HepG2 (cell line): ENCODE measurements around the gene AUP1. TPM values are rescaled to one million over a fixed set of nuclear protein-coding genes. Genes with fewer than 3 reads are reported as not detected.
A peak's percentile ranks its signal among the peaks of the same experiment; 100 is the strongest.

ENCODE experiments used
- ARID5B ChIP-seq: IDR thresholded peaks from 2 replicates; pipeline ENCODE4 v1.4.0; 2020; ENCODE audit warnings: mild to moderate bottlenecking, missing genetic modification reagents
- ATF1 ChIP-seq: IDR thresholded peaks from 2 replicates; pipeline ENCODE4 v1.6.1; 2016; ENCODE audit warnings: mild to moderate bottlenecking, control low read depth
- CENPX ChIP-seq: sonication (generic); formaldehyde crosslinking; IDR thresholded peaks from 2 replicates; pipeline ENCODE4 v1.9.0; 2021; ENCODE audit warnings: mild to moderate bottlenecking, missing genetic modification reagents, moderate library complexity
- EED ChIP-seq: sonication (generic); formaldehyde crosslinking; IDR thresholded peaks from 2 replicates; pipeline ENCODE4 v1.5.0; 2020; ENCODE audit warnings: mild to moderate bottlenecking, missing genetic modification reagents
- GTF2F1 ChIP-seq: fragments of 150-350 bp; IDR thresholded peaks from 2 replicates; pipeline ENCODE4 v1.6.1; 2014; ENCODE audit warnings: low read length
- IKZF5 ChIP-seq: IDR thresholded peaks from 2 replicates; pipeline ENCODE4 v1.6.1; 2018; ENCODE audit warnings: missing genetic modification reagents, mild to moderate bottlenecking, missing compliant biosample characterization
- KLF15 ChIP-seq: sonication (generic); formaldehyde crosslinking; IDR thresholded peaks from 2 replicates; pipeline ENCODE4 v1.8.1; 2023; ENCODE audit warnings: borderline replicate concordance, mild to moderate bottlenecking, inconsistent platforms, missing genetic modification reagents, mixed read lengths
- MXD1 ChIP-seq: sonication (generic); formaldehyde crosslinking; IDR thresholded peaks from 2 replicates; pipeline ENCODE4 v1.4.0; 2020; ENCODE audit warnings: mild to moderate bottlenecking, missing genetic modification reagents
- NFE2 ChIP-seq: sonication (generic); formaldehyde crosslinking; IDR thresholded peaks from 2 replicates; pipeline ENCODE4 v1.4.0; 2020; ENCODE audit warnings: missing genetic modification reagents
- NR1H2 ChIP-seq: sonication (generic); formaldehyde crosslinking; IDR thresholded peaks from 2 replicates; pipeline ENCODE4 v1.8.1; 2022; ENCODE audit warnings: low read depth, missing genetic modification reagents, borderline replicate concordance
- NR2F6 ChIP-seq, 2 experiments: IDR thresholded peaks; 2 replicates each; pipeline ENCODE4 v1.6.1; 2016; ENCODE audit warnings: antibody characterized with exemption in 1 of 2, mild to moderate bottlenecking in 1 of 2
- PHF20 ChIP-seq: sonication (generic); formaldehyde crosslinking; IDR thresholded peaks from 2 replicates; pipeline ENCODE4 v1.5.0; 2020; ENCODE audit warnings: mild to moderate bottlenecking, missing genetic modification reagents
- SKI ChIP-seq: fragments of 450-650 bp; IDR thresholded peaks from one replicate; pipeline ENCODE4 v1.6.1; 2018; ENCODE audit warnings: mild to moderate bottlenecking; ENCODE audit not compliant: partially characterized antibody
- SKIL ChIP-seq: sonication (generic); formaldehyde crosslinking; IDR thresholded peaks from 2 replicates; pipeline ENCODE4 v1.8.0; 2022; ENCODE audit warnings: missing genetic modification reagents, mild to moderate bottlenecking, moderate library complexity, borderline replicate concordance
- SP1 ChIP-seq, 2 experiments: fragments of 450-650 bp in 1 of 2; sonication (generic) in 1 of 2; formaldehyde crosslinking in 1 of 2; IDR thresholded peaks; 2 replicates each; pipeline versions ENCODE4 v1.4.0 to v1.6.1; 2016 to 2020; ENCODE audit warnings: missing genetic modification reagents in 1 of 2
- ZC3H13 ChIP-seq: sonication (generic); formaldehyde crosslinking; IDR thresholded peaks from 2 replicates; pipeline ENCODE4 v1.8.1; 2023; ENCODE audit warnings: mild to moderate bottlenecking, missing genetic modification reagents, moderate library complexity
- ZNF20 ChIP-seq: sonication (generic); formaldehyde crosslinking; IDR thresholded peaks from 2 replicates; pipeline ENCODE4 v1.4.0; 2020; ENCODE audit warnings: mild to moderate bottlenecking, moderate library complexity, missing genetic modification reagents
- ZNF563 ChIP-seq: sonication (generic); formaldehyde crosslinking; IDR thresholded peaks from 2 replicates; pipeline ENCODE4 v1.8.0; 2022; ENCODE audit warnings: mild to moderate bottlenecking, moderate library complexity, missing genetic modification reagents
- ZNF678 ChIP-seq: sonication (generic); formaldehyde crosslinking; IDR thresholded peaks from 2 replicates; pipeline ENCODE4 v1.4.0; 2020; ENCODE audit warnings: mild to moderate bottlenecking, missing genetic modification reagents
- polyA plus RNA-seq, 8 experiments: library from polyadenylated mRNA; depleted of rRNA in 3 of 8; stranded (reverse) in 7 of 8; unstranded in 1 of 8; fragments of >200 nt; fragmentation: Illumina TruSeq in 4 of 8; extraction: Trizol in 4 of 8; gene quantifications; 2 replicates each; pipeline versions ENCODE4 v1.2.1 to v1.2.3, GENCODE V29; 2011 to 2016; ENCODE audit warnings: low read depth in 4 of 8, missing spikeins in 1 of 8, mixed read lengths in 1 of 8; ENCODE audit not compliant: insufficient read depth in 1 of 8
- total RNA-seq, 5 experiments: library from RNA; depleted of rRNA; stranded (reverse); fragments of >200 nt; fragmentation: Illumina TruSeq; extraction: Trizol; gene quantifications; 2 replicates each; pipeline ENCODE4 v1.2.3, GENCODE V29; 2016; ENCODE audit warnings: low read depth in 1 of 5

The AUP1 gene
- total and polyA plus RNA-seq, 2 of the 13 experiments (the other 11 are each of a cell fraction or from before 2014, with no cell fraction given): 174 to 267 TPM

GRCh38 chr2:74502720-74503505, 26.6 kb downstream of the AUP1 start (continued):
- TF ChIP-seq NFE2 (CRISPR knock-in tag) (no peak), ZNF678 (peak; percentile 67; the same call in 1 of the 2 replicates), SKI (peak; percentile 48), NR1H2 (CRISPR knock-in tag) (peak; percentile 63), MXD1 (CRISPR knock-in tag) (peak; percentile 69), ZNF20 (CRISPR knock-in tag) (no peak; the same call in 1 of the 2 replicates), CENPX (no peak), ZC3H13 (CRISPR knock-in tag) (peak; percentile 2; the same call in 1 of the 2 replicates), NR2F6 (IDR thresholded peaks at IDR 0.05) (no peak), NR2F6 (CRISPR knock-in tag; IDR thresholded peaks at IDR 0.05) (peak; percentile 75), KLF15 (CRISPR knock-in tag) (peak; percentile 81; the same call in 1 of the 2 replicates), ZNF563 (CRISPR knock-in tag) (peak; percentile 90), IKZF5 (CRISPR knock-in tag) (peak; percentile 17), ATF1 (CRISPR knock-in tag) (no peak), ARID5B (CRISPR knock-in tag) (peak; percentile 49), SP1 (IDR thresholded peaks at IDR 0.05) (no peak), SP1 (CRISPR knock-in tag; IDR thresholded peaks at IDR 0.05) (peak; percentile 46), GTF2F1 (no peak), PHF20 (CRISPR knock-in tag) (peak; percentile 50), SKIL (peak; percentile 71; the same call in 1 of the 2 replicates), EED (CRISPR knock-in tag) (0 out of 2 replicates have a peak, but pooled peaks have one; percentile 24)
